Heart left ventricle (tissue), 16 donors: Measurements from ENCODE around the gene CSNK1A1. TPM values are rescaled to one million over a fixed set of nuclear protein-coding genes. Genes with fewer than 3 reads are reported as not detected.
"Not testable (repeated sequence)": the region's sequence is repeated elsewhere in the genome, so short reads cannot be mapped to it uniquely, and the experiment has no call there.

ENCODE experiments used
- ATAC-seq, 4 donors: fragments of 200-7000 bp; cut with Tn5 transposase; one replicate each; pipeline ENCODE4 v1.9.1; 2020 to 2022; ENCODE audit warnings: moderate library complexity in 4 of 4, mild to moderate bottlenecking in 3 of 4, moderate number of reproducible peaks in 1 of 4
- DNase-seq, 5 donors: peaks; one replicate each; pipeline ENCODE4 v3.0.0-alpha.2; 2020
- H3K27ac ChIP-seq, 12 donors: fragments of 200-600 bp; sonication (generic) in 4 of 12; one replicate each; pipeline versions ENCODE4 v1.5.0 to v1.8.0; 2016 to 2022; ENCODE audit warnings: mild to moderate bottlenecking in 2 of 12
- H3K27me3 ChIP-seq, 9 donors: fragments of 200-600 bp; sonication (generic) in 2 of 9; one replicate each; pipeline versions ENCODE4 v1.5.1 to v1.8.0; 2016 to 2022; ENCODE audit warnings: mild to moderate bottlenecking in 3 of 9
- H3K36me3 ChIP-seq, 9 donors: fragments of 200-600 bp; sonication (generic) in 2 of 9; one replicate each; pipeline versions ENCODE4 v1.5.0 to v1.8.0; 2018 to 2022; ENCODE audit warnings: mild to moderate bottlenecking in 2 of 9
- H3K4me1 ChIP-seq, 12 donors: fragments of 200-600 bp; sonication (generic) in 4 of 12; one replicate each; pipeline versions ENCODE4 v1.5.0 to v1.8.0; 2016 to 2022; ENCODE audit warnings: mild to moderate bottlenecking in 3 of 12
- H3K4me3 ChIP-seq, 12 donors: fragments of 200-600 bp; sonication (generic) in 4 of 12; one replicate each; pipeline versions ENCODE4 v1.5.0 to v1.8.0; 2017 to 2022; ENCODE audit warnings: mild to moderate bottlenecking in 9 of 12, moderate library complexity in 4 of 12
- H3K9me3 ChIP-seq, 12 donors: fragments of 200-600 bp; sonication (generic) in 4 of 12; one replicate each; pipeline versions ENCODE4 v1.5.0 to v1.8.0; 2016 to 2022; ENCODE audit warnings: mild to moderate bottlenecking in 1 of 12
- CTCF ChIP-seq, 12 donors: fragments of 200-600 bp; sonication (generic) in 4 of 12; IDR thresholded peaks; one replicate each; pipeline versions ENCODE4 v1.5.0 to v1.8.0; 2018 to 2022; ENCODE audit warnings: antibody characterized with exemption in 12 of 12, mild to moderate bottlenecking in 5 of 12
- POLR2A ChIP-seq, 2 donors: fragments of 450-650 bp; IDR thresholded peaks; one replicate each; pipeline ENCODE4 v1.6.1; 2017; ENCODE audit warnings: antibody characterized with exemption in 2 of 2, mild to moderate bottlenecking in 2 of 2, moderate library complexity in 2 of 2
- WGBS, 4 donors: extraction: QIAGEN DNeasy Blood & Tissue Kit in 2 of 4; methylation state at CpG; one replicate each; pipeline versions ENCODE4 v1.1.5 to v1.1.7; 2013 to 2018; 5-methylcytosine and 5-hydroxymethylcytosine counted together
- intact Hi-C, 10 donors: fragments of 100-400 bp; cut with DNase I; formaldehyde crosslinking; loops; one replicate each; pipeline versions ENCODE4 v1.11.1 to v1.14.2; 2022
- polyA plus RNA-seq, 2 donors: library from polyadenylated mRNA; stranded (reverse); fragments of 200-250 nt; gene quantifications; one replicate each; pipeline ENCODE4 v1.2.3, GENCODE V29; 2013
- total RNA-seq, 9 donors: library from RNA; depleted of rRNA in 2 of 9; stranded (reverse); fragments of >200 nt in 2 of 9; fragmentation: NEBNext Ultra II Directional in 3 of 9; extraction: Animal tissue kit (Norgen Biotek cat#: 25700) in 3 of 9; gene quantifications; one replicate each; pipeline versions ENCODE4 v1.1.0 to v1.2.4, GENCODE V29; 2016 to 2023
- donor health status: ischemic (EF 13 %, LVEDD 7.1; RV severe dilation, severe dysfunction).
- donor health status: healthy with polysubstance abuse.
- donor health status: DM: no; HTN: yes; CAD: no.
- donor health status: DM: no; HTN: no; CAD: no.
- donor health status: ischemic (EF 25% LVEDD 6.9; RV normal size, moderate dysfunction).
- donor health status: ischemic (EF 25% LVEDD 5.7; RV mildly dilated, moderate dysfunction).
- donor health status: healthy.
- donor health status: DM: yes; HTN: yes; CAD: no.
- donor health status: ischemic (EF 35%, LVEDD 5.7; RV mildly dilated, moderate dysfunction).
- donor health status: nonischemic (EF 11% LVEDD 7.7; RV severe dilation, severe dysfunction).
- donor health status: DM: yes; HTN: yes; CAD: no.
- donor health status: PGD.
- donor health status: ischemic (EF 29% LVEDD 5.4; RV normal size, mild dysfunction).
- donor health status: nonischemic (EF 23%, LVEDD 6.1; RV moderate dilation, normal function).

CSNK1A1 gene
- total and polyA plus RNA-seq, 11 donors = 42.5 to 242 (median 209) TPM

GRCh38 chr5:149598966-149599365 is 47.7 kb upstream of the CSNK1A1 start:
- WGBS, 4 donors = 87 to 93% (median 90%) methylated on average over 2 to 3 of the region's 3 CpGs
- peaks cover 0 to 57% (median 25%) of the 10 kb centered on the region in 9 donors for H3K36me3 ChIP-seq
- ATAC-seq (no peak), DNase-seq (no peak)
- H3K27me3 ChIP-seq = no peaks in the 10 kb centered on the region
- H3K27ac ChIP-seq = no peak overlapping the region
- intact Hi-C loops = no loop called here
- TF ChIP-seq CTCF (IDR thresholded peaks at IDR 0.05) (no peak), POLR2A (IDR thresholded peaks at IDR 0.05) (no peak)
- no peaks in the 10 kb centered on the region for H3K9me3 ChIP-seq
- H3K4me1 ChIP-seq = peaks cover 0 to 42% (median 12%) of the 10 kb centered on the region in 12 donors
- no peak overlapping the region for H3K4me3 ChIP-seq

DNA sequence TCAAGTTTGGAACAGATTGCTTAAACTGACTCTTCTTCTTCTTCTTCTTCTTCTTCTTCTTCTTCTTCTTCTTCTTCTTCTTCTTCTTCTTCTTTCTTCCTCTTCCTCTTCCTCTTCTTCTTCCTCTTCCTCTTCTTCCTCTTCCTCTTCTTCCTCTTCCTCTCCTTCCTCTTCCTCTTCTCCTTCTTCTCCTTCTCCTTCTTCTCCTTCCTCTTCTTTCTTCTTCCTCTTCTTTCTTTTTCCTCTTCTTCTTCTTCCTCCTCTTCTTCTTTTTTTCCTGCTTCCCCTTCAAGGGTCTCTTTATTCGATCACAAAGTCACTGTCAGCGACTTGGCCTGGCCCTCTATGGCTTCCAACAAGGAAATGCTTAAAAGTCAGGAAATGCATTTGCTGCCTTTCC is 47.0 kb upstream of the CSNK1A1 start:
- H3K27me3 ChIP-seq, H3K4me3 ChIP-seq, intact Hi-C loops, ATAC-seq, DNase-seq, H3K9me3 ChIP-seq, H3K27ac ChIP-seq: not testable (repeated sequence)
- H3K36me3 ChIP-seq = peaks cover 0 to 50% (median 19%) of the 10 kb centered on the region in 9 donors
- WGBS, 4 donors = 73 to 87% (median 83%) methylated on average over 2 of the region's 2 CpGs
- peaks cover 0 to 47% (median 12%) of the 10 kb centered on the region in 12 donors for H3K4me1 ChIP-seq

GRCh38 chr5:149597618-149598017 is 46.4 kb upstream of the CSNK1A1 start:
- intact Hi-C loops = no loop called here
- no peak overlapping the region for H3K4me3 ChIP-seq
- H3K9me3 ChIP-seq = no peaks in the 10 kb centered on the region
- peaks cover 0 to 46% (median 15%) of the 10 kb centered on the region in 9 donors for H3K36me3 ChIP-seq
- DNase-seq = no peak
- TF ChIP-seq POLR2A (IDR thresholded peaks at IDR 0.05) (no peak), CTCF (IDR thresholded peaks at IDR 0.05) (no peak)
- H3K27me3 ChIP-seq = no peaks in the 10 kb centered on the region
- H3K27ac ChIP-seq = peak overlapping the region in 11 of 12 donors; percentile 15 to 88 (median 54)
- 95 to 98% (median 96%) methylated on average over 7 of the region's 7 CpGs for WGBS, 4 donors
- ATAC-seq = no peak
- peaks cover 0 to 47% (median 12%) of the 10 kb centered on the region in 12 donors for H3K4me1 ChIP-seq

GRCh38 chr5:149596712-149597111 is 45.5 kb upstream of the CSNK1A1 start:
- Histone ChIP-seq H3K27me3 (no peaks in the 10 kb centered on the region), H3K27ac (peak overlapping the region; percentile 15 to 88 (median 54)), H3K36me3 (peaks cover 0 to 38% (median 7%) of the 10 kb centered on the region in 9 donors), H3K4me3 (no peak overlapping the region), H3K4me1 (peaks cover 0 to 52% (median 13%) of the 10 kb centered on the region in 12 donors), H3K9me3 (no peaks in the 10 kb centered on the region)
- no peak for DNase-seq
- intact Hi-C loops = no loop called here
- WGBS, 4 donors = 61 to 84% (median 72%) methylated on average over 2 of the region's 2 CpGs
- TF ChIP-seq POLR2A (IDR thresholded peaks at IDR 0.05) = no peak
- peak; percentile 59 to 84 (median 75) for ATAC-seq

- WGBS, 4 donors = 89 to 96% (median 90%) methylated on average over 3 of the region's 3 CpGs
- H3K27ac ChIP-seq = peak overlapping the region in 1 of 12 donors; percentile 0
These were observed 43.9 kb upstream of the CSNK1A1 start for GRCh38 chr5:149595105-149595504.

More at GRCh38 chr5:149595105-149595504, 43.9 kb upstream of the CSNK1A1 start:
- intact Hi-C loops, H3K9me3 ChIP-seq, DNase-seq, ATAC-seq, H3K4me3 ChIP-seq, H3K27me3 ChIP-seq: not testable (repeated sequence)
- H3K36me3 ChIP-seq = peaks cover 0 to 22% (median 0%) of the 10 kb centered on the region in 9 donors
- H3K4me1 ChIP-seq = peaks cover 0 to 52% (median 14%) of the 10 kb centered on the region in 12 donors
